Mesenteric fat pad (tissue), 1 donor: ENCODE measurements around the gene SLC25A23. TPM values are rescaled to one million over a fixed set of nuclear protein-coding genes. Genes with fewer than 3 reads are reported as not detected.
"Not testable (repeated sequence)": the region's sequence is repeated elsewhere in the genome, so short reads cannot be mapped to it uniquely, and the experiment has no call there.

Source experiments
- DNase-seq: peaks from one replicate; pipeline ENCODE4 v3.0.0-alpha.2; 2020; ENCODE audit warnings: low spot score
- microRNA-seq: library from miRNA; unstranded; fragments of <30 nt; microRNA quantifications from one replicate; pipeline ENCODE4 v1.2.0, GENCODE V29; 2020; ENCODE audit warnings: borderline number of aligned reads
- total RNA-seq: library from RNA; stranded (reverse); fragmentation: NEBNext Ultra II Directional; extraction: Animal tissue kit (Norgen Biotek cat#: 25700); gene quantifications from one replicate; pipeline ENCODE4 v1.2.1, GENCODE V29; 2021
- donor health status: DM: yes; HTN: yes; CAD: no.

SLC25A23 gene
- total RNA-seq, 1 donor from 2014 or later, result 21.5 TPM

DNA sequence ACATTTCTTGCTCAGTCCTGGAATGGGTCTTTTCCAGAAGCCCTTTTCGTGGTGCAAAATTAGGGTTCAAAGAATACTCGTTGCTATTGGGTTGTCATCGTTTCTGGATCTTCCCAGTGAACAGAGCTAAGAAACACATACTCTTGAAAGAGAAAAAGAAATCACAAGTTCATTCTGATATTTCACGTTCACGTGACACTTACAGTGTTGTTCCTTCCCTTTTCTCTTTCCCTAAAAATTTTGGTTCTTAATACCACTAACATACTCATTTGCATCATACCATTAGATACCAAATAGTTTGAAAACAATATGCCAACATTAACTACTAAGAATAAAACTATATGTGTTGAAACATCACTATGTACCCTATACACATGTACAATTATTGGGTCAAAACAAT, 53.2 kb downstream of the SLC25A23 start:
- no peak for DNase-seq

DNA sequence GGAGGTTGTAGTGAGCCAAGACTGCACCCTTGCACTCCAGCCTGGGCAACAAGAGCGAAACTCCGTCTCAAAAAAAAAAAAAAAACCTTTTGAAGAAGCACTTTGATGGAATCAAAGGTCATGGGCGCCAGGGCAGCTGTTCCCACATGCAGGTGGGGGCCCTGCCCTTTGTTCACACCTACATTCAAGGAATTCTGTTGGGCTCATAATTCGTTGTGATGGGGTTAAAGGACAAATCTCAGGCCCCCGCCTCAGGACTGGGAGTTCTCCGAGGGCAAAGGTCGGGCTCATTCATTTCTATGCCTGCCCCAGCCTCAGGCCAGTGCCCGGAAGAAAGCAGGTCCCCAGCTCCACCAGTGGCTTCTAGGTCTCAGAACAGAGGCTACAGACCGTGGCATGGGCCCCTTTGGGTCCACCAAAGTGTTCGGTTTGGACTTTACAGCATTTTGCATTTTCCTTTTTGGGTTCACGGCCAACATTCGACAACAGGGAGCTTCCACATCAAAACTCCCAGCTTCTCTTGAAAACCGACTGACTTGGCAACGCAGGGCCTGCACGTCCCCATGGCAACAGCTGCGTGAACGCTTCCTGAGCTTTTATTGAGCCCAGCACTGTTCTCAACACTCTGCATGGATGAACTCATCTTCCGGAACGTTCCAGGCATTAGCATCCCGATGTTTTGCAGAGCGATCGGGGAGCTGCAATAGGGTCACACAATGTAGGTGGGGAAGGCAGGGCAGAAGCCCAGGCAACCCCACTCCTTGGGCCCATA, 56.6 kb downstream of the SLC25A23 start:
- no peak for DNase-seq

DNA sequence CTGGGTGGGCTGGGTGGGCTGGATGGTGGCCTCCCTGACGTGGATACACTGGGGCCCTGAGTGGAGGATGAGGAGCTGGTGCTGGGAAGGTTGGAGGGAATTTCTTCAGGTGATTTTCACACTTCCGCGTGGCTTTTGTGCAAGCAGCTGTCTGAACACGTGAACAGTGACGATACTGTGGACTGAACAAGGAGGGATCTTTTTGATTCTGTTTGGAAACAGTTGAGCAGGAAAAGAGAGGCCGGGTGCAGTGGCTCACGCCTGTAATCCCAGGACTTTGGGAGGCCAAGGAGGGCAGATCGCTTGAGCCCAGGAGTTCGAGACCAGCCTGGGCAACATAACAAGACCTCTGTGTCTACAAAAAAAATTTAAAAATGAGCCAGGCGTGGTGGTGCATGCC, 57.5 kb downstream of the SLC25A23 start:
- no peak for DNase-seq

DNA sequence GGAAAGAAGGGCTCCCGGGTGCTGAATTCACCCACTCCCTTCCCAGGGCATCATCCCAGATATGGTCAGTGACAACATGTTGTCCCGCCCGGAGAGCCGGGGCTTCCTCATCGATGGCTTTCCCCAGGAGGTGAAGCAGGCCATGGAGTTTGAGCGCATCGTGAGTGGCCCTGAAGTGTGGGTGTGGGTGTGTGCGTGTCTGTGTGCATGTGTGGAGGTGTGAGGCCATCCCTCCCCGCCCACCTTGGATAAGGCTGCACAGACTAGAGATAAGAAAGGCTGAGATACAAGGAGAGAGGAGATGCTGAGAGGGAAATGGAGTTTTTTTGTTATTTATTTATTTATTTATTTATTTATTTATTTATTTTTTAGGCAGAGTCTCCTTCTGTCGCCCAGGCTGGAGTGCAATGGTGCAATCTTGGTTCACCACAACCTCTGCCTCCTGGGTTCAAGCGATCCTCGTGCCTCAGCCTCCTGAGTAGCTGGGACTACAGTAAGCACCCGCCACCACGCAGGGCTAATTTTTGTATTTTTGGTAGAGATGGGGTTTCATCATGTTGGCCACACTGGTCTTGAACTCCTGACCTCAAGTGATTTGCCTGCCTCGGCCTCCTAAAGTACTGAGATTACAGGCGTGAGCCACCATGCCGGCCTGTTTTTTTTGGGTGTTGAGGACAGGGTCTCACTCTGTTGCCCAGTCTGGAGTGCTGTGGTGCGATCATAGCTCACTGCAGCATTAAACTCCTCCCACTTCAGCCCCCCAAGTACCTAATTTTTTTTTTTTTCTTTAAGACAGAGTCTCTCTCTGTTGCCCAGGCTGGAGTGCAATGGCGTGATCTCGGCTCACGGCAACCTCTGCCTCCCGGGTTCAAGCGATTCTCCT, 59.3 kb downstream of the SLC25A23 start:
- DNase-seq, result not testable (repeated sequence)

DNA sequence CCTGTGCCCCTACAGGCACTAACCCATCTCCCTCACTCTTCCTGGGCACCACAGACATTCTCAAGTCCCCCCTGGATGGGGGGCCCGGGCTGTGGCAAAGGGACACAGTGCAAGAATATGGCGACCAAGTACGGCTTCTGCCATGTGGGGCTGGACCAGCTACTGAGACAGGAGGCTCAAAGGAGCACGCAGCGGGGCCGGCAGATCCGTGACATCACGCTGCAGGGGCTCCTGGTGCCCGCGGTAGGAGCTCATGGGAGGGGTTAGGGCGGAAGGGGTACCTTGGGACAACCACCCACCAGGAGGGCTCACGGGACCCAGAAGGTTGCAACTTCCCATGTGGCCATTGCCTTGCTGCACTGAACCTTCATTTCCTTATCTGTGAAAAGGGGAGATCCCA, 63.3 kb downstream of the SLC25A23 start:
- no peak for DNase-seq

DNA sequence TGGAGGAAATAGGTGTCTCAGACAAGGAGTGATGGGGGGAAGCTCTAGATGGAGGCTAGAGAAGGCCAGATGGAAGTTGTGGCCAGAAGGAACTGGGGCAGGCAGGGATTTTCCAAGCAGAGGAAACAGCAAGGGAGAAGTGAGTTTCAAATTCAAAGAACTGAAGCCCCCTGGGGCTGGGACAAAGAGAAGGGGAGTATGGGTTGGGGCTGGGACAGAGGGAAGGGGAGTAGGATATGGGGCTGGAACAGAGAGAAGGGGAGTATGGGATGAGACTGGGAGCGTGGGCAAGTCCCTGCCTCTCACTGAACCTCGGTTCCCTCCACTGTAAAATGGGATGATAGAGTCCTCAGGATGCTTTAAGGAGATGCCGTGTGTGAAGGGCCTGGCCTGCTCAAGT, 64.8 kb downstream of the SLC25A23 start:
- DNase-seq, result no peak

DNA sequence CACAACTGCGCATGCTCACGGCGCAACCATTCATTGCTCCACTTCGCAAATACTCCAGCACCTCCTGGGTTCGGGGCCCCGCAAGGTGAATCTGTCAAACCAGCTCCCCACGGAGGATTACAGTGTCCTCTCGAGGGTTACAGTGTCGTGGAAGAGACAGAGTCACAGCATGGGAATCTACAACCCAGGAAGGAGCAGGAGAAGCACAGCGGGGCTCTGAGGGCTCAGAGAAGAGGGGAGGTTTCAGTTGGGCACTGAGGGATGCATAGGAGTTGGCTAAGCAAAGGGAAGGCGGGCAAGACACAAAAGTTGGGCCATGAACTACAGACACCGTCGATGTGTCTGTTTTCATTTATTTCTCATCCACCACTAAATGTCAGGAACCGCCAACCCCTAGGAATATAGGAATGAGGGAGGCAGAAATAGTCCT, 65.6 kb downstream of the SLC25A23 start:
- DNase-seq, result no peak

DNA sequence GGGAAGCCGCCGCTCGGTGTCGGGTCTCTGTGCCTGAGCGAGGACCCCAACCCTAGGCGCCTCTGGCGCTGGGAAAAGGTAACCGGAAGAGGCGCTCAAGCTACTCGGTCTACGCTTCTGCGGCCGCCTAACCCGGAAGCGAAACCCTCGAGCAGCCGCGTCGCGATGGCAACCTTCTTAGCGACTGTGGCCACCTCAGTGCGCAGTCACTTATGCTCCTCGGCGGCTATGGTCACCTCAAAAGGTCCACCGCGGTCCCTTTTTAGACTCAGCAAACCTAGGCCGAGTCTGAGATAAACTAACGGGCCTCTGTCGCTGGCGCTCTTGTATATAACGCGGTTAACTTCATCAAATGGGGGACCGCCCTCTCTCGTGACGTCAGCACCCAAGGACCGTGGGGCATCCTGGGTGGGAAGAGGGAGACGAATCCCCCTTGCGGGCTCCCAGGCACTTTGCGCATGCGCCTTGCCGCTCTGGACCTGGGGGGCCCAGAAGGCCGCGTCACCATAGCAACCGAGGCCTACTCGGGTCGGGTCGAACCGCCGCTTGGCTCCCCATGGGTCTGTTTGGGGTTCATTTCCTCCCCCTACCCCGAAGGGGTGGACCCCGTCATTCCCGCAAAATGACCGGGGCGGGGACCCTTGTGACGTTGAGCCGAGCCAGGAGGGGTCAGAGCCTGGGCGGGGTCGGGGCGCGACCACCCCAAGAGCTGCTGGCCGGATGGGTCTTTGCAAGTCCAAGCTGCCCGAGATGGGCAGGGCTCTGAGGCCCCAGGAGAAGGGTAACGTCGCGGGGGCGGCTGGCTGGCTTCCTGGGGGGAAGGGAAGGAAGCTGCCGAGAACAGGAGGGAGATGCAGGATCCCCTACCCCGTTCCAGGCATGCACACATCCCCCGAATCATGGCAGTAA, 66.3 kb downstream of the SLC25A23 start, which contains the start of gene GTF2F1:
TSS of gene GTF2F1 (minus strand) at position 91 of the 909 bp plus-strand sequence. CDS start 169 bp downstream, outside the sequence.
- peak; percentile 98 for DNase-seq

DNA sequence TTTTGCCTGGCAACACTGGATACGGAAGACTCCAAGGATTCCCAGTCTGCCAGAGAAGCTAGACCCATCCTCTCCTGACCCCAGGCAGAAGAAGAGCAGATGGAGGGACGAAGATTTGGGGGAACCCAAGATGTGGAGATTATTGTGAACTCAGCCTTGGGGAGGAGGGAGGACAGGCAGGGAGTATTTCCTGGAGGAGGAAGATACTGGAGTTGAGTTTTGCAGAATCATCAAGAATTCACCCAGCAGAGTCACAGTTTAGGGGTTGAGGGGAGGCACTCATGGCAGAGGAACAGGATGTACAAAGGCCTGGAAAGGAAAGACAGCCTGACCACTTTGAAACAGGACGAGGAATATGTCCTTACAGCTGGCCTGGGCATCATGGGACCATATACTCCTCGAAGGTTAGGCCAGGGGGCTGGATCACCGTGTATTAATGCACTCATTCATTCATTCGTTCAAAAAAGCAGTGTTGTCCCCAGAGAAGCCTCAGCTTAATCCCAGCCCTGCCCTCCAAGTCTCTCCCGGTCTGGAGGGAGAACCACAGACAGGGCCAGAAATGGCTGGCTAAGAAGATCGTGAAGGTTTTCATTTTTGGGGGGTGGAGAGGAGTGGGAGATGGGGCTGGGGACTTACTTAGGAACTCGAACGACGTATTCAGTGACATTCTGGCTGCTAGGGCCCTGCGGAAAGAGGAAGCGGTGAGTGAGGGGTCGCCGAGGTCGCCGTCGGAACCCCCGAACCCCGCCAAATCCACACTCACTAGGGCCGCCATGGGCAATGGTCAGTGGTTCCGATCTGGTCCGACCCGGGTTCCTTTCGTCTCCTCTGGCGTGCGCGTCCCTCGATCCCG, 67.1 kb downstream of the SLC25A23 start:
- no peak for DNase-seq

Small RNAs within 50 kb of the gene (microRNA-seq; reads per million reads assigned to microRNA genes)
- gene MIR3940 (2.2 reads per million), gene MIR6790 (not detected)

Other genes with a start within 250 kb of the SLC25A23 start
- 62.3 TPM for gene MLLT1, start 179.8 kb downstream of the SLC25A23 start, total RNA-seq
- not detected for gene ACER1, start 126.2 kb downstream of the SLC25A23 start, total RNA-seq
- gene CLPP, start 98.3 kb downstream of the SLC25A23 start, total RNA-seq, result 59.8 TPM
- 45.7 TPM for gene ALKBH7, start 87.0 kb downstream of the SLC25A23 start, total RNA-seq
- gene PSPN, start 83.9 kb downstream of the SLC25A23 start, total RNA-seq, result 0.87 TPM
- 39.1 TPM for gene GTF2F1, start 66.6 kb downstream of the SLC25A23 start, total RNA-seq
- 168 TPM for gene KHSRP, start 35.0 kb downstream of the SLC25A23 start, total RNA-seq
- gene SLC25A41, start 26.0 kb downstream of the SLC25A23 start, total RNA-seq, result not detected
- gene CRB3, start 4.5 kb upstream of the SLC25A23 start, total RNA-seq, result not detected
- gene DENND1C, start 22.0 kb upstream of the SLC25A23 start, total RNA-seq, result 4.5 TPM
- gene TUBB4A, start 42.5 kb upstream of the SLC25A23 start, total RNA-seq, result 0.48 TPM
- gene TNFSF9, start 71.2 kb upstream of the SLC25A23 start, total RNA-seq, result 1.8 TPM
- not detected for gene CD70, start 131.4 kb upstream of the SLC25A23 start, total RNA-seq
- gene TNFSF14, start 210.4 kb upstream of the SLC25A23 start, total RNA-seq, result 4.5 TPM